HCT116 (cell line): ENCODE data around the gene NDC1.

Experiments used
- CEBPB ChIP-seq: IDR thresholded peaks from 2 replicates; pipeline ENCODE4 v1.6.1; 2012; ENCODE audit warnings: low read depth
- CTCF ChIP-seq, 3 experiments: fragments of 200-600 bp in 1 of 3; sonication (generic) in 1 of 3; IDR thresholded peaks in 2 of 3; conservative IDR thresholded peaks in 1 of 3; 2 replicates each; pipeline ENCODE4 v1.5.1; 2012 to 2017; ENCODE audit warnings: low read depth in 2 of 3, low read length in 2 of 3, antibody characterized with exemption in 1 of 3, borderline replicate concordance in 1 of 3, control low read depth in 1 of 3, mild to moderate bottlenecking in 1 of 3, mixed read lengths in 1 of 3, mixed run types in 1 of 3, moderate library complexity in 1 of 3; ENCODE audit not compliant: insufficient read depth in 1 of 3
- EZH2phosphoT487 ChIP-seq: fragments of 200-600 bp; IDR thresholded peaks from 2 replicates; pipeline ENCODE4 v1.6.1; 2018; ENCODE audit warnings: antibody characterized with exemption, borderline replicate concordance
- POLR2A ChIP-seq: IDR thresholded peaks from 2 replicates; pipeline ENCODE4 v1.7.0; 2011; ENCODE audit warnings: borderline replicate concordance; ENCODE audit not compliant: insufficient read depth, insufficient read length; ENCODE audit errors: extremely low read depth

- TF ChIP-seq POLR2A (no peak), CTCF (IDR thresholded peaks at IDR 0.05 in 2 of 3, conservative IDR thresholded peaks at IDR 0.05 in 1 of 3; ENCODE audit: borderline replicate concordance in 1 of 3, insufficient read depth in 1 of 3, low read depth in 2 of 3, low read length in 2 of 3) (no peak), CEBPB (no peak), EZH2phosphoT487 (no peak)
Measured at GRCh38 chr1:53781654-53782053, 56.4 kb downstream of the NDC1 start.
